HG03060 (cell line): Measurements from ENCODE around the gene USP4.
"Not testable (repeated sequence)": the region's sequence is repeated elsewhere in the genome, so short reads cannot be mapped to it uniquely, and the experiment has no call there.

Experiments used
- ATAC-seq: cut with Tn5 transposase; IDR thresholded peaks from one replicate; pipeline ENCODE4 v1.9.1; 2021; ENCODE audit warnings: low read depth, moderate number of reproducible peaks; ENCODE audit not compliant: unreplicated experiment

Gene USP4

GRCh38 chr3:49255718-49256511 lies 83.9 kb downstream of the USP4 start:
- no peak for ATAC-seq

- ATAC-seq = no peak
These were observed 84.7 kb downstream of the USP4 start for GRCh38 chr3:49255112-49255511.

- no peak for ATAC-seq
These were observed 86.3 kb downstream of the USP4 start for GRCh38 chr3:49253512-49253911.

- no peak for ATAC-seq
These were observed 91.0 kb downstream of the USP4 start for GRCh38 chr3:49248840-49249227.

- ATAC-seq = no peak
These were observed 95.2 kb downstream of the USP4 start for GRCh38 chr3:49244581-49245205.

GRCh38 chr3:49240091-49240490 lies 99.8 kb downstream of the USP4 start:
- not testable (repeated sequence) for ATAC-seq

GRCh38 chr3:49238274-49239127 lies 101.4 kb downstream of the USP4 start:
- peak; percentile 62 for ATAC-seq

- no peak for ATAC-seq
These were observed 102.5 kb downstream of the USP4 start for GRCh38 chr3:49237344-49237743.

- ATAC-seq = no peak
These were observed 103.6 kb downstream of the USP4 start for GRCh38 chr3:49236226-49236625.

GRCh38 chr3:49228817-49229216 lies 111.0 kb downstream of the USP4 start:
- not testable (repeated sequence) for ATAC-seq
